ENCODE measurements around the gene C4orf46. TPM values are rescaled to one million over a fixed set of nuclear protein-coding genes. Genes with fewer than 3 reads are reported as not detected.

C4orf46 gene
- total and polyA plus RNA-seq, 2 experiments from 2014 or later = 23.9 to 41.5 TPM

DNA sequence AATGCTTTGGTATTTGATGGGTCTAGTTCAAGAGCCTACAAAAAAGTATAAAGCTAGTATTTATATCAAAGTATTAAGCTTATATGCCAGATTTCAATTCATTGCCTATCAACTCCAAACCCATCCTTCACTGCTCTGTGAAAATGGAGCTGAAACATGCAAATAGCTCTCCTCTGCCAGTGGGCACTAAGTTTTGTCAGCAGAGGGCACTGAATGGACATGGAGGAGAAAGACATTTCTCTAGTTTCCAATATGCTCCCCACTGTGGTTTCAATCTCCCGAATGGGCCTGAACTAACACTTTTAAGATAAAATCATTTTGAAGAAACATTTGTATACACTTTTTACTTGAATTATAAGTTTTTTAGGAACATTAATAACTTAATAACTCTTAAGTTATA lies 39.1 kb upstream of the C4orf46 start:
- Mint-ChIP-seq H3K9me3 (no peaks in the 10 kb centered on the region), H3K4me3 (no peak overlapping the region), H3K4me1 (no peaks in the 10 kb centered on the region), H3K27ac (no peak overlapping the region), H3K27me3 (ENCODE audit: insufficient read depth, low read depth, poor library complexity) (no peaks in the 10 kb centered on the region), H3K36me3 (ENCODE audit: low read depth) (peaks cover 75% of the 10 kb centered on the region)
- peaks cover 65% of the 10 kb centered on the region for H3K36me3 ChIP-seq (ENCODE audit: insufficient read depth)
- ATAC-seq (no peak), DNase-seq (ENCODE audit: low spot score) (no peak)
- no peak overlapping the region for H2AFZ ChIP-seq
- H3K4me3 ChIP-seq = no peak overlapping the region
- peaks cover 7% of the 10 kb centered on the region for H4K20me1 ChIP-seq (replicated peaks; ENCODE audit: insufficient read depth)
- no peaks in the 10 kb centered on the region for H3K9me2 ChIP-seq (ENCODE audit: insufficient read depth)
- no peaks in the 10 kb centered on the region for H3K27me3 ChIP-seq (ENCODE audit: insufficient read depth)
- H3K4me2 ChIP-seq = no peak overlapping the region
- H3K27ac ChIP-seq (ENCODE audit: low read depth) = no peak overlapping the region
- no peaks in the 10 kb centered on the region for H3K4me1 ChIP-seq (ENCODE audit: insufficient read depth)
- no peaks in the 10 kb centered on the region for H3K79me2 ChIP-seq (replicated peaks; ENCODE audit: insufficient read depth)
- TF ChIP-seq, protein P1, sequence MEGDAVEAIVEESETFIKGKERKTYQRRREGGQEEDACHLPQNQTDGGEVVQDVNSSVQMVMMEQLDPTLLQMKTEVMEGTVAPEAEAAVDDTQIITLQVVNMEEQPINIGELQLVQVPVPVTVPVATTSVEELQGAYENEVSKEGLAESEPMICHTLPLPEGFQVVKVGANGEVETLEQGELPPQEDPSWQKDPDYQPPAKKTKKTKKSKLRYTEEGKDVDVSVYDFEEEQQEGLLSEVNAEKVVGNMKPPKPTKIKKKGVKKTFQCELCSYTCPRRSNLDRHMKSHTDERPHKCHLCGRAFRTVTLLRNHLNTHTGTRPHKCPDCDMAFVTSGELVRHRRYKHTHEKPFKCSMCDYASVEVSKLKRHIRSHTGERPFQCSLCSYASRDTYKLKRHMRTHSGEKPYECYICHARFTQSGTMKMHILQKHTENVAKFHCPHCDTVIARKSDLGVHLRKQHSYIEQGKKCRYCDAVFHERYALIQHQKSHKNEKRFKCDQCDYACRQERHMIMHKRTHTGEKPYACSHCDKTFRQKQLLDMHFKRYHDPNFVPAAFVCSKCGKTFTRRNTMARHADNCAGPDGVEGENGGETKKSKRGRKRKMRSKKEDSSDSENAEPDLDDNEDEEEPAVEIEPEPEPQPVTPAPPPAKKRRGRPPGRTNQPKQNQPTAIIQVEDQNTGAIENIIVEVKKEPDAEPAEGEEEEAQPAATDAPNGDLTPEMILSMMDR (conservative IDR thresholded peaks at IDR 0.05; ENCODE audit: low read depth in 2 of 2) = peak; percentile 28 to 41; a peak in 3 of 4 replicates
- TF ChIP-seq, protein P2, sequence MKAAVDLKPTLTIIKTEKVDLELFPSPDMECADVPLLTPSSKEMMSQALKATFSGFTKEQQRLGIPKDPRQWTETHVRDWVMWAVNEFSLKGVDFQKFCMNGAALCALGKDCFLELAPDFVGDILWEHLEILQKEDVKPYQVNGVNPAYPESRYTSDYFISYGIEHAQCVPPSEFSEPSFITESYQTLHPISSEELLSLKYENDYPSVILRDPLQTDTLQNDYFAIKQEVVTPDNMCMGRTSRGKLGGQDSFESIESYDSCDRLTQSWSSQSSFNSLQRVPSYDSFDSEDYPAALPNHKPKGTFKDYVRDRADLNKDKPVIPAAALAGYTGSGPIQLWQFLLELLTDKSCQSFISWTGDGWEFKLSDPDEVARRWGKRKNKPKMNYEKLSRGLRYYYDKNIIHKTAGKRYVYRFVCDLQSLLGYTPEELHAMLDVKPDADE (IDR thresholded peaks at IDR 0.05) = no peak
- H3F3A ChIP-seq (replicated peaks; ENCODE audit: low read depth) = no peaks in the 10 kb centered on the region

DNA sequence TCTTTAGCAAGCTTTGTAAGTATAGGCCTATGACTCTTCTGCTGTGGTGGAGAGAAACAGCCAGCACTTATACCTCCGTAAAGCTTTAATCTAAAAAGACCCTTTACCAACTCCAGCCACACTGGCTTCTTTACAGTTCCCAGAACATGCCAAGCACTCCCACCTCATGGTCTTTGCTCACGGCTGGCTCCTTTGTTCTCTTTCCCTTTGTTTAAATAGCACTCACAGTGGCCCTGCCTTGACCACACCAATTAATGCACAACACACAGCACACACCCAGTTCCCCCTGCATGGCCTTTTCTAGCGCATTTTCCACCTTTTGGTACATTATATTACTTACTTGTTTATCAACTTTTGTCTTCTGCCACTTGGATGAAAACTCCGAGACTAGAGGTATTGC lies 32.6 kb upstream of the C4orf46 start:
- Histone ChIP-seq H3K36me3 (ENCODE audit: insufficient read depth) (0 out of 2 replicates have a peak, but pooled peaks cover 7% of the 10 kb centered on the region), H3F3A (replicated peaks; ENCODE audit: low read depth) (no peaks in the 10 kb centered on the region), H2AFZ (no peak overlapping the region), H4K20me1 (replicated peaks; ENCODE audit: insufficient read depth) (no peaks in the 10 kb centered on the region), H3K4me2 (no peak overlapping the region), H3K4me3 (no peak overlapping the region), H3K9me2 (ENCODE audit: insufficient read depth) (no peaks in the 10 kb centered on the region), H3K27me3 (ENCODE audit: insufficient read depth) (no peaks in the 10 kb centered on the region), H3K79me2 (replicated peaks; ENCODE audit: insufficient read depth) (no peaks in the 10 kb centered on the region), H3K4me1 (ENCODE audit: insufficient read depth) (no peaks in the 10 kb centered on the region), H3K27ac (ENCODE audit: low read depth) (no peak overlapping the region)
- Mint-ChIP-seq H3K36me3 (ENCODE audit: low read depth) (peaks cover 16% of the 10 kb centered on the region; the same call in 2 of the 3 replicates), H3K4me3 (no peak overlapping the region), H3K4me1 (peaks cover 5% of the 10 kb centered on the region), H3K9me3 (no peaks in the 10 kb centered on the region), H3K27ac (no peak overlapping the region), H3K27me3 (ENCODE audit: insufficient read depth, low read depth, poor library complexity) (peaks cover 3% of the 10 kb centered on the region)
- ATAC-seq (peak; percentile 59), DNase-seq (ENCODE audit: low spot score) (peak; percentile 14)
- TF ChIP-seq POLR2AphosphoS5 (IDR thresholded peaks at IDR 0.05; ENCODE audit: low read depth) (no peak), JUNB (IDR thresholded peaks at IDR 0.05; ENCODE audit: unreplicated experiment) (no peak), NANOG (IDR thresholded peaks at IDR 0.05; ENCODE audit: borderline replicate concordance) (no peak), ZNF331 (CRISPR knock-in tag; IDR thresholded peaks at IDR 0.05; ENCODE audit: low read depth) (no peak), EZH2 (IDR thresholded peaks at IDR 0.05; ENCODE audit: low read depth, unreplicated experiment) (no peak), CREB1 (CRISPR knock-in tag; IDR thresholded peaks at IDR 0.05; ENCODE audit: low read depth) (no peak), EZH2phosphoT487 (IDR thresholded peaks at IDR 0.05; ENCODE audit: unreplicated experiment) (no peak), STAT1 (IDR thresholded peaks at IDR 0.05; ENCODE audit: unreplicated experiment) (no peak), ZNF114 (CRISPR knock-in tag; IDR thresholded peaks at IDR 0.05) (no peak)
- TF ChIP-seq, protein P2 (IDR thresholded peaks at IDR 0.05) = no peak
- TF ChIP-seq, protein P3, sequence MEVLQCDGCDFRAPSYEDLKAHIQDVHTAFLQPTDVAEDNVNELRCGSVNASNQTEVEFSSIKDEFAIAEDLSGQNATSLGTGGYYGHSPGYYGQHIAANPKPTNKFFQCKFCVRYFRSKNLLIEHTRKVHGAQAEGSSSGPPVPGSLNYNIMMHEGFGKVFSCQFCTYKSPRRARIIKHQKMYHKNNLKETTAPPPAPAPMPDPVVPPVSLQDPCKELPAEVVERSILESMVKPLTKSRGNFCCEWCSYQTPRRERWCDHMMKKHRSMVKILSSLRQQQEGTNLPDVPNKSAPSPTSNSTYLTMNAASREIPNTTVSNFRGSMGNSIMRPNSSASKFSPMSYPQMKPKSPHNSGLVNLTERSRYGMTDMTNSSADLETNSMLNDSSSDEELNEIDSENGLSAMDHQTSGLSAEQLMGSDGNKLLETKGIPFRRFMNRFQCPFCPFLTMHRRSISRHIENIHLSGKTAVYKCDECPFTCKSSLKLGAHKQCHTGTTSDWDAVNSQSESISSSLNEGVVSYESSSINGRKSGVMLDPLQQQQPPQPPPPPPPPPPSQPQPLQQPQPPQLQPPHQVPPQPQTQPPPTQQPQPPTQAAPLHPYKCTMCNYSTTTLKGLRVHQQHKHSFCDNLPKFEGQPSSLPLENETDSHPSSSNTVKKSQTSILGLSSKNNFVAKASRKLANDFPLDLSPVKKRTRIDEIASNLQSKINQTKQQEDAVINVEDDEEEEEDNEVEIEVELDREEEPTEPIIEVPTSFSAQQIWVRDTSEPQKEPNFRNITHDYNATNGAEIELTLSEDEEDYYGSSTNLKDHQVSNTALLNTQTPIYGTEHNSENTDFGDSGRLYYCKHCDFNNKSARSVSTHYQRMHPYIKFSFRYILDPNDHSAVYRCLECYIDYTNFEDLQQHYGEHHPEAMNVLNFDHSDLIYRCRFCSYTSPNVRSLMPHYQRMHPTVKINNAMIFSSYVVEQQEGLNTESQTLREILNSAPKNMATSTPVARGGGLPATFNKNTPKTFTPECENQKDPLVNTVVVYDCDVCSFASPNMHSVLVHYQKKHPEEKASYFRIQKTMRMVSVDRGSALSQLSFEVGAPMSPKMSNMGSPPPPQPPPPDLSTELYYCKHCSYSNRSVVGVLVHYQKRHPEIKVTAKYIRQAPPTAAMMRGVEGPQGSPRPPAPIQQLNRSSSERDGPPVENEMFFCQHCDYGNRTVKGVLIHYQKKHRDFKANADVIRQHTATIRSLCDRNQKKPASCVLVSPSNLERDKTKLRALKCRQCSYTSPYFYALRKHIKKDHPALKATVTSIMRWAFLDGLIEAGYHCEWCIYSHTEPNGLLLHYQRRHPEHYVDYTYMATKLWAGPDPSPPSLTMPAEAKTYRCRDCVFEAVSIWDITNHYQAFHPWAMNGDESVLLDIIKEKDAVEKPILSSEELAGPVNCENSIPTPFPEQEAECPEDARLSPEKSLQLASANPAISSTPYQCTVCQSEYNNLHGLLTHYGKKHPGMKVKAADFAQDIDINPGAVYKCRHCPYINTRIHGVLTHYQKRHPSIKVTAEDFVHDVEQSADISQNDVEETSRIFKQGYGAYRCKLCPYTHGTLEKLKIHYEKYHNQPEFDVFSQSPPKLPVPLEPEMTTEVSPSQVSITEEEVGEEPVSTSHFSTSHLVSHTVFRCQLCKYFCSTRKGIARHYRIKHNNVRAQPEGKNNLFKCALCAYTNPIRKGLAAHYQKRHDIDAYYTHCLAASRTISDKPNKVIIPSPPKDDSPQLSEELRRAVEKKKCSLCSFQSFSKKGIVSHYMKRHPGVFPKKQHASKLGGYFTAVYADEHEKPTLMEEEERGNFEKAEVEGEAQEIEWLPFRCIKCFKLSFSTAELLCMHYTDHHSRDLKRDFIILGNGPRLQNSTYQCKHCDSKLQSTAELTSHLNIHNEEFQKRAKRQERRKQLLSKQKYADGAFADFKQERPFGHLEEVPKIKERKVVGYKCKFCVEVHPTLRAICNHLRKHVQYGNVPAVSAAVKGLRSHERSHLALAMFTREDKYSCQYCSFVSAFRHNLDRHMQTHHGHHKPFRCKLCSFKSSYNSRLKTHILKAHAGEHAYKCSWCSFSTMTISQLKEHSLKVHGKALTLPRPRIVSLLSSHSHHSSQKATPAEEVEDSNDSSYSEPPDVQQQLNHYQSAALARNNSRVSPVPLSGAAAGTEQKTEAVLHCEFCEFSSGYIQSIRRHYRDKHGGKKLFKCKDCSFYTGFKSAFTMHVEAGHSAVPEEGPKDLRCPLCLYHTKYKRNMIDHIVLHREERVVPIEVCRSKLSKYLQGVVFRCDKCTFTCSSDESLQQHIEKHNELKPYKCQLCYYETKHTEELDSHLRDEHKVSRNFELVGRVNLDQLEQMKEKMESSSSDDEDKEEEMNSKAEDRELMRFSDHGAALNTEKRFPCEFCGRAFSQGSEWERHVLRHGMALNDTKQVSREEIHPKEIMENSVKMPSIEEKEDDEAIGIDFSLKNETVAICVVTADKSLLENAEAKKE (CRISPR knock-in tag; IDR thresholded peaks at IDR 0.05) = no peak

Data from GM23338 (cell line).